ENCODE measurements around the gene ETHE1. TPM values are rescaled to one million over a fixed set of nuclear protein-coding genes. Genes with fewer than 3 reads are reported as not detected.
A peak's percentile ranks its signal among the peaks of the same experiment; 100 is the strongest.

Gene ETHE1
- total RNA-seq, 1 donor from 2014 or later = 42.9 TPM

GRCh38 chr19:43479226-43479625 lies 47.8 kb downstream of the ETHE1 start:
- Mint-ChIP-seq H3K9me3 (ENCODE audit: unreplicated experiment) (no peaks in the 10 kb centered on the region), H3K27ac (ENCODE audit: unreplicated experiment) (no peak overlapping the region)

GRCh38 chr19:43478323-43478722 lies 48.7 kb downstream of the ETHE1 start:
- Mint-ChIP-seq H3K9me3 (ENCODE audit: unreplicated experiment) (no peaks in the 10 kb centered on the region), H3K27ac (ENCODE audit: unreplicated experiment) (no peak overlapping the region), H3K4me1 (ENCODE audit: unreplicated experiment) (peaks cover 4% of the 10 kb centered on the region), H3K36me3 (ENCODE audit: low read depth, unreplicated experiment) (peaks cover 8% of the 10 kb centered on the region), H3K27me3 (ENCODE audit: unreplicated experiment) (peaks cover 10% of the 10 kb centered on the region), H3K4me3 (ENCODE audit: unreplicated experiment) (peak overlapping the region; percentile 14)
- no peak for TF ChIP-seq CTCF (IDR thresholded peaks at IDR 0.05; ENCODE audit: unreplicated experiment)
- no peak for DNase-seq (ENCODE audit: low spot score)

More at GRCh38 chr19:43479226-43479625, 47.8 kb downstream of the ETHE1 start:
- peaks cover 8% of the 10 kb centered on the region for H3K36me3 Mint-ChIP-seq (ENCODE audit: low read depth, unreplicated experiment)
- H3K27me3 Mint-ChIP-seq (ENCODE audit: unreplicated experiment) = peaks cover 10% of the 10 kb centered on the region
- no peak for TF ChIP-seq CTCF (IDR thresholded peaks at IDR 0.05; ENCODE audit: unreplicated experiment)
- DNase-seq (ENCODE audit: low spot score) = no peak
- peaks cover 4% of the 10 kb centered on the region for H3K4me1 Mint-ChIP-seq (ENCODE audit: unreplicated experiment)
- no peak overlapping the region for H3K4me3 Mint-ChIP-seq (ENCODE audit: unreplicated experiment)

- no peak for TF ChIP-seq CTCF (IDR thresholded peaks at IDR 0.05; ENCODE audit: unreplicated experiment)
- H3K4me3 Mint-ChIP-seq (ENCODE audit: unreplicated experiment) = no peak overlapping the region
- H3K27me3 Mint-ChIP-seq (ENCODE audit: unreplicated experiment) = peaks cover 10% of the 10 kb centered on the region
- H3K27ac Mint-ChIP-seq (ENCODE audit: unreplicated experiment) = no peak overlapping the region
- DNase-seq (ENCODE audit: low spot score) = no peak
- H3K36me3 Mint-ChIP-seq (ENCODE audit: low read depth, unreplicated experiment) = peaks cover 8% of the 10 kb centered on the region
- H3K4me1 Mint-ChIP-seq (ENCODE audit: unreplicated experiment) = peaks cover 4% of the 10 kb centered on the region
- no peaks in the 10 kb centered on the region for H3K9me3 Mint-ChIP-seq (ENCODE audit: unreplicated experiment)
These were observed 50.4 kb downstream of the ETHE1 start for GRCh38 chr19:43476606-43477005.

GRCh38 chr19:43474986-43475705 lies 51.9 kb downstream of the ETHE1 start:
- H3K27ac Mint-ChIP-seq (ENCODE audit: unreplicated experiment) = peak overlapping the region; percentile 74
- peaks cover 4% of the 10 kb centered on the region for H3K4me1 Mint-ChIP-seq (ENCODE audit: unreplicated experiment)
- DNase-seq (ENCODE audit: low spot score) = peak; percentile 99
- H3K9me3 Mint-ChIP-seq (ENCODE audit: unreplicated experiment) = no peaks in the 10 kb centered on the region
- peaks cover 12% of the 10 kb centered on the region for H3K27me3 Mint-ChIP-seq (ENCODE audit: unreplicated experiment)
- H3K4me3 Mint-ChIP-seq (ENCODE audit: unreplicated experiment) = peak overlapping the region; percentile 71
- no peak for TF ChIP-seq CTCF (IDR thresholded peaks at IDR 0.05; ENCODE audit: unreplicated experiment)
- peaks cover 8% of the 10 kb centered on the region for H3K36me3 Mint-ChIP-seq (ENCODE audit: low read depth, unreplicated experiment)

- Mint-ChIP-seq H3K27ac (ENCODE audit: unreplicated experiment) (no peak overlapping the region), H3K9me3 (ENCODE audit: unreplicated experiment) (no peaks in the 10 kb centered on the region), H3K36me3 (ENCODE audit: low read depth, unreplicated experiment) (peaks cover 8% of the 10 kb centered on the region), H3K27me3 (ENCODE audit: unreplicated experiment) (peaks cover 12% of the 10 kb centered on the region), H3K4me1 (ENCODE audit: unreplicated experiment) (peaks cover 4% of the 10 kb centered on the region), H3K4me3 (ENCODE audit: unreplicated experiment) (no peak overlapping the region)
- DNase-seq (ENCODE audit: low spot score) = no peak
- TF ChIP-seq CTCF (IDR thresholded peaks at IDR 0.05; ENCODE audit: unreplicated experiment) = no peak
These were observed 52.5 kb downstream of the ETHE1 start for GRCh38 chr19:43474487-43474886.

All from endothelial cell (in vitro differentiated cells).